ENCODE measurements around the gene FDXACB1. TPM values are rescaled to one million over a fixed set of nuclear protein-coding genes. Genes with fewer than 3 reads are reported as not detected.
A peak's percentile ranks its signal among the peaks of the same experiment; 100 is the strongest.

Gene FDXACB1
- total and polyA plus RNA-seq, 4 experiments from 2014 or later = 3.9 to 8.9 (median 5.4) TPM

GRCh38 chr11:111855506-111855905 is 23.5 kb downstream of the FDXACB1 start:
- ChIA-PET CTCF (ENCODE audit: partially characterized antibody) (no interaction called here), POLR2A (ENCODE audit: partially characterized antibody) (no interaction called here)
- peaks cover 50 to 69% of the 10 kb centered on the region in 2 donors for H3K36me3 Mint-ChIP-seq
- Histone ChIP-seq H3K27ac (ENCODE audit: low read depth, low read length) (no peak overlapping the region), H3K4me1 (ENCODE audit: insufficient read depth, low read length) (no peaks in the 10 kb centered on the region), H3K36me3 (ENCODE audit: insufficient read depth, low read length) (peaks cover 44% of the 10 kb centered on the region), H3K9me3 (ENCODE audit: control insufficient read depth in 1 of 2, low read length in 2 of 2) (no peaks in the 10 kb centered on the region), H3K27me3 (ENCODE audit: insufficient read depth, low read length) (no peaks in the 10 kb centered on the region), H3K4me3 (ENCODE audit: low read length in 2 of 2) (no peak overlapping the region)
- no peaks in the 10 kb centered on the region for H3K27me3 Mint-ChIP-seq
- no peaks in the 10 kb centered on the region for H3K9me3 Mint-ChIP-seq
- H3K4me3 Mint-ChIP-seq = no peak overlapping the region
- DNase-seq = no peak
- H3K27ac Mint-ChIP-seq = peak overlapping the region in 3 of 7 donors; percentile 3 to 84 (median 12)
- H3K4me1 Mint-ChIP-seq = no peaks in the 10 kb centered on the region
- intact Hi-C loops (cut with micrococcal nuclease) = no loop called here

GRCh38 chr11:111852103-111852502 is 26.9 kb downstream of the FDXACB1 start:
- H3K4me3 Mint-ChIP-seq = no peak overlapping the region

DNA sequence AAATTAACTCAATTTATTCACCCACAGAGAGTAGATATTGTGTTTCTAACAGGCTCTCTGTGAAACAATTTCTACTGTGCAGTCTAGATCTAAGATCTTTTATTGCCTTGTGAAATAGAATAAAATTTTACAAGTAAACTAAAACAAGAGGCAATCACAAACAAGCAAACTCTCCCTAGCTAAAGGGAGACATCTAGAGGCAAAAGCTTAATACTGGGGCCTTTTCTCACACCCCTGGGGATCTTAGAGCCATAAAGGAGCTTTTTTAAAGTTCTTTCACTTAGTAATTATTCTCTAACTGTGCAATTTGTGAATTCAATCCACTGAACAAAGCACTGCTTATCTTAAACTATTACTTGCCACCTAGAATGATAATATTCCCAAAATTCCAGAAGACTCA is 27.3 kb downstream of the FDXACB1 start:
- POLR2A ChIA-PET (ENCODE audit: partially characterized antibody) = no interaction called here
- Mint-ChIP-seq H3K27ac (peak overlapping the region in 1 of 7 donors; percentile 35), H3K9me3 (no peaks in the 10 kb centered on the region), H3K27me3 (no peaks in the 10 kb centered on the region), H3K4me3 (no peak overlapping the region), H3K36me3 (peaks cover 48 to 66% of the 10 kb centered on the region in 2 donors), H3K4me1 (no peaks in the 10 kb centered on the region)
- Histone ChIP-seq H3K27me3 (ENCODE audit: insufficient read depth, low read length) (no peaks in the 10 kb centered on the region), H3K36me3 (ENCODE audit: insufficient read depth, low read length) (peaks cover 28% of the 10 kb centered on the region), H3K4me3 (ENCODE audit: low read length in 2 of 2) (no peak overlapping the region), H3K4me1 (ENCODE audit: insufficient read depth, low read length) (no peaks in the 10 kb centered on the region), H3K9me3 (ENCODE audit: control insufficient read depth in 1 of 2, low read length in 2 of 2) (no peaks in the 10 kb centered on the region), H3K27ac (ENCODE audit: low read depth, low read length) (no peak overlapping the region)
- intact Hi-C loops (cut with micrococcal nuclease) = no loop called here
- CTCF ChIA-PET (ENCODE audit: partially characterized antibody) = interaction anchor here (1.0 to 1.5 kb wide), 2 partner anchors 9 to 265 kb away, joined by 3 to 5 read pairs; no protein-coding TSS in a partner anchor
- DNase-seq = no peak

More at GRCh38 chr11:111852103-111852502, 26.9 kb downstream of the FDXACB1 start:
- Histone ChIP-seq H3K27me3 (ENCODE audit: insufficient read depth, low read length) (no peaks in the 10 kb centered on the region), H3K27ac (ENCODE audit: low read depth, low read length) (no peak overlapping the region), H3K36me3 (ENCODE audit: insufficient read depth, low read length) (peaks cover 26% of the 10 kb centered on the region), H3K4me3 (ENCODE audit: low read length in 2 of 2) (no peak overlapping the region), H3K4me1 (ENCODE audit: insufficient read depth, low read length) (no peaks in the 10 kb centered on the region), H3K9me3 (ENCODE audit: control insufficient read depth in 1 of 2, low read length in 2 of 2) (no peaks in the 10 kb centered on the region)
- H3K9me3 Mint-ChIP-seq = no peaks in the 10 kb centered on the region
- CTCF ChIA-PET (ENCODE audit: partially characterized antibody) = interaction anchor here (1.0 kb wide), 1 partner anchor 9 kb away, joined by 5 read pairs; no protein-coding TSS in a partner anchor
- H3K4me1 Mint-ChIP-seq = no peaks in the 10 kb centered on the region
- peaks cover 45 to 63% of the 10 kb centered on the region in 2 donors for H3K36me3 Mint-ChIP-seq
- H3K27me3 Mint-ChIP-seq = no peaks in the 10 kb centered on the region
- no peak for DNase-seq
- H3K27ac Mint-ChIP-seq = peak overlapping the region in 1 of 7 donors; percentile 35
- intact Hi-C loops (cut with micrococcal nuclease) = no loop called here
- POLR2A ChIA-PET (ENCODE audit: partially characterized antibody) = no interaction called here

GRCh38 chr11:111851067-111851466 is 27.9 kb downstream of the FDXACB1 start:
- Mint-ChIP-seq H3K36me3 (peaks cover 54 to 66% of the 10 kb centered on the region in 2 donors), H3K4me1 (no peaks in the 10 kb centered on the region), H3K9me3 (no peaks in the 10 kb centered on the region), H3K27me3 (no peaks in the 10 kb centered on the region), H3K4me3 (no peak overlapping the region), H3K27ac (no peak overlapping the region)
- H3K27me3 ChIP-seq (ENCODE audit: insufficient read depth, low read length) = no peaks in the 10 kb centered on the region
- no peak overlapping the region for H3K27ac ChIP-seq (ENCODE audit: low read depth, low read length)
- intact Hi-C loops (cut with micrococcal nuclease) = no loop called here
- H3K4me3 ChIP-seq (ENCODE audit: low read length in 2 of 2) = no peak overlapping the region
- CTCF ChIA-PET (ENCODE audit: partially characterized antibody) = interaction anchor here (0.9 to 1.5 kb wide), 2 partner anchors 9 to 264 kb away, joined by 3 read pairs; no protein-coding TSS in a partner anchor
- peaks cover 28% of the 10 kb centered on the region for H3K36me3 ChIP-seq (ENCODE audit: insufficient read depth, low read length)
- H3K9me3 ChIP-seq (ENCODE audit: control insufficient read depth in 1 of 2, low read length in 2 of 2) = no peaks in the 10 kb centered on the region
- no peak for DNase-seq
- POLR2A ChIA-PET (ENCODE audit: partially characterized antibody) = no interaction called here
- no peaks in the 10 kb centered on the region for H3K4me1 ChIP-seq (ENCODE audit: insufficient read depth, low read length)

- no peak overlapping the region for H3K27ac Mint-ChIP-seq
- no peaks in the 10 kb centered on the region for H3K4me1 ChIP-seq (ENCODE audit: insufficient read depth, low read length)
- no peak for DNase-seq
- H3K36me3 ChIP-seq (ENCODE audit: insufficient read depth, low read length) = peaks cover 26% of the 10 kb centered on the region
- no peak overlapping the region for H3K4me3 Mint-ChIP-seq
- no peaks in the 10 kb centered on the region for H3K9me3 Mint-ChIP-seq
- intact Hi-C loops (cut with micrococcal nuclease) = loop anchor here (10.0 kb wide), 1 partner anchor 565 kb away; no protein-coding TSS in a partner anchor
- H3K27me3 ChIP-seq (ENCODE audit: insufficient read depth, low read length) = no peaks in the 10 kb centered on the region
- H3K9me3 ChIP-seq (ENCODE audit: control insufficient read depth in 1 of 2, low read length in 2 of 2) = no peaks in the 10 kb centered on the region
- CTCF ChIA-PET (ENCODE audit: partially characterized antibody) = interaction anchor here (1.3 kb wide), 1 partner anchor 70 kb away, joined by 3 read pairs; no protein-coding TSS in a partner anchor
- no peak overlapping the region for H3K27ac ChIP-seq (ENCODE audit: low read depth, low read length)
- no peak overlapping the region for H3K4me3 ChIP-seq (ENCODE audit: low read length in 2 of 2)
- no peaks in the 10 kb centered on the region for H3K4me1 Mint-ChIP-seq
- H3K27me3 Mint-ChIP-seq = no peaks in the 10 kb centered on the region
- peaks cover 47 to 64% of the 10 kb centered on the region in 2 donors for H3K36me3 Mint-ChIP-seq
- POLR2A ChIA-PET (ENCODE audit: partially characterized antibody) = no interaction called here
These were observed 29.3 kb downstream of the FDXACB1 start for GRCh38 chr11:111849631-111850030.

GRCh38 chr11:111846636-111847035 is 32.3 kb downstream of the FDXACB1 start:
- no peaks in the 10 kb centered on the region for H3K9me3 Mint-ChIP-seq
- no peaks in the 10 kb centered on the region for H3K27me3 Mint-ChIP-seq
- H3K4me3 Mint-ChIP-seq = no peak overlapping the region
- DNase-seq = no peak
- no peak overlapping the region for H3K4me3 ChIP-seq (ENCODE audit: low read length in 2 of 2)
- peaks cover 40 to 60% of the 10 kb centered on the region in 2 donors for H3K36me3 Mint-ChIP-seq
- H3K27ac ChIP-seq (ENCODE audit: low read depth, low read length) = no peak overlapping the region
- H3K4me1 Mint-ChIP-seq = no peaks in the 10 kb centered on the region
- no peaks in the 10 kb centered on the region for H3K4me1 ChIP-seq (ENCODE audit: insufficient read depth, low read length)
- ChIA-PET CTCF (ENCODE audit: partially characterized antibody) (interaction anchor here (0.7 to 9.8 kb wide), 9 partner anchors 13 to 283 kb away, joined by 3 to 83 read pairs (median 5); partner anchors contain the start of gene PPP2R1B), POLR2A (ENCODE audit: partially characterized antibody) (no interaction called here)
- intact Hi-C loops (cut with micrococcal nuclease) = loop anchor here (10.0 kb wide), 1 partner anchor 562 kb away; no protein-coding TSS in a partner anchor
- H3K27ac Mint-ChIP-seq = peak overlapping the region in 2 of 7 donors; percentile 11 to 38
- no peaks in the 10 kb centered on the region for H3K27me3 ChIP-seq (ENCODE audit: insufficient read depth, low read length)
- no peaks in the 10 kb centered on the region for H3K9me3 ChIP-seq (ENCODE audit: control insufficient read depth in 1 of 2, low read length in 2 of 2)
- peaks cover 16% of the 10 kb centered on the region for H3K36me3 ChIP-seq (ENCODE audit: insufficient read depth, low read length)

DNA sequence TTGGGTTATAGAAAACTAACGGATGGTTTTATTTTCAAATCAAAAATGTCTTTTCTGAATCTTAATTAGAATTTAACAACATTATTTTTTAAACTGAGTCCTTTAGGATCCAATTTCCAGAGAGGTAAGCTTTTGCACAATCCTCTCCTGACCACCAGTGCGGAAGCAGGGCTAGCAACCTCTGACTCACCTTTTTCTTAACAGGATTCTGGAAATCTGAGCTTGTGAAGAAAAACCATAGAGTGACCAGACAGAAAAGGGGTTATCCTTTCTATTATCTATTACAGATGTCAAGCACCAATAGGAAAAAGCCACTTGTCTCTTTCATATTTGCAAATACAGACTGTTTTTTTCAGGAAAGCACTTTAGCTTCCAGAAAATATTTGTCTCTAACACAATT is 32.9 kb downstream of the FDXACB1 start:
- intact Hi-C loops (cut with micrococcal nuclease) = loop anchor here (10.0 kb wide), 1 partner anchor 561 kb away; no protein-coding TSS in a partner anchor
- H3K4me1 ChIP-seq (ENCODE audit: insufficient read depth, low read length) = peaks cover 3% of the 10 kb centered on the region
- Mint-ChIP-seq H3K27me3 (no peaks in the 10 kb centered on the region), H3K27ac (no peak overlapping the region), H3K9me3 (no peaks in the 10 kb centered on the region), H3K36me3 (peaks cover 40 to 61% of the 10 kb centered on the region in 2 donors), H3K4me1 (peaks cover 2 to 5% (median 4%) of the 10 kb centered on the region in 4 donors), H3K4me3 (no peak overlapping the region)
- H3K27me3 ChIP-seq (ENCODE audit: insufficient read depth, low read length) = no peaks in the 10 kb centered on the region
- no peak overlapping the region for H3K4me3 ChIP-seq (ENCODE audit: low read length in 2 of 2)
- peaks cover 16% of the 10 kb centered on the region for H3K36me3 ChIP-seq (ENCODE audit: insufficient read depth, low read length)
- no peak overlapping the region for H3K27ac ChIP-seq (ENCODE audit: low read depth, low read length)
- H3K9me3 ChIP-seq (ENCODE audit: control insufficient read depth in 1 of 2, low read length in 2 of 2) = no peaks in the 10 kb centered on the region
- DNase-seq = no peak
- CTCF ChIA-PET (ENCODE audit: partially characterized antibody) = interaction anchor here (0.7 to 9.8 kb wide), 10 partner anchors 12 to 282 kb away, joined by 3 to 83 read pairs (median 6); partner anchors contain the start of genes ALG9 and PPP2R1B
- POLR2A ChIA-PET (ENCODE audit: partially characterized antibody) = no interaction called here

All from CD4-positive, alpha-beta memory T cell (primary cell).